Fibroblast of villous mesenchyme (primary cell): ENCODE data around the gene SURF4. TPM values are rescaled to one million over a fixed set of nuclear protein-coding genes. Genes with fewer than 3 reads are reported as not detected.
"Not testable (repeated sequence)": the region's sequence is repeated elsewhere in the genome, so short reads cannot be mapped to it uniquely, and the experiment has no call there.

ENCODE experiments used
- DNase-seq: peaks from one replicate; pipeline ENCODE4 v3.0.0-alpha.2; 2010; ENCODE audit warnings: low read depth
- H3K4me3 ChIP-seq: 2 replicates; pipeline ENCODE4 v1.5.1; 2011; ENCODE audit warnings: low read depth, mild to moderate bottlenecking, low read length
- total RNA-seq: library from RNA; depleted of rRNA; stranded (reverse); fragments of >200 nt; gene quantifications from 2 replicates; pipeline ENCODE4 v1.2.3, GENCODE V29; 2012
- TF ChIP-seq, protein P1 (sequence below): IDR thresholded peaks from 2 replicates; pipeline ENCODE4 v1.5.1; 2012; ENCODE audit warnings: low read depth, mild to moderate bottlenecking, low read length; ENCODE audit not compliant: insufficient read depth

SURF4 gene
- total RNA-seq, 1 donor, result 513 TPM

DNA sequence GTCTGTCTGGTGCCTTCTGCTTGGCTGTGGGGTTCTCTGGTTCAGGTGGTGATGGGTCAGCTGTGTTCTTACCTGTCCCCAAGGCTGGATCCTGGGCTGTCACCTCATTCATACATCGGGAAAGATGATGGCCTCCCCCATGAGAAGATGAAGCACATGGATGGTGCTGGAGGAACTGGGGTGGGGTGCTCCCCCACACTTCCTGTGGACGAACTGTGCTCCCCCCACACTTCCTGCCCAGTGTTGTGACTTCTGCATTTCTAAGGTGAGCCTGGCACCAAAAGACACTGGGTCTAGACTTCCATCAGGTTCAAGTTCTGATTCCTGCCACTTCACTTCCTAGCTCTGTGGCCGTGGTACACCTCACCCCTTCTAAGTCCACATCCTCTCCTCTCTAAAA lies 35.6 kb downstream of the SURF4 start:
- no peak for DNase-seq
- TF ChIP-seq, protein P1, sequence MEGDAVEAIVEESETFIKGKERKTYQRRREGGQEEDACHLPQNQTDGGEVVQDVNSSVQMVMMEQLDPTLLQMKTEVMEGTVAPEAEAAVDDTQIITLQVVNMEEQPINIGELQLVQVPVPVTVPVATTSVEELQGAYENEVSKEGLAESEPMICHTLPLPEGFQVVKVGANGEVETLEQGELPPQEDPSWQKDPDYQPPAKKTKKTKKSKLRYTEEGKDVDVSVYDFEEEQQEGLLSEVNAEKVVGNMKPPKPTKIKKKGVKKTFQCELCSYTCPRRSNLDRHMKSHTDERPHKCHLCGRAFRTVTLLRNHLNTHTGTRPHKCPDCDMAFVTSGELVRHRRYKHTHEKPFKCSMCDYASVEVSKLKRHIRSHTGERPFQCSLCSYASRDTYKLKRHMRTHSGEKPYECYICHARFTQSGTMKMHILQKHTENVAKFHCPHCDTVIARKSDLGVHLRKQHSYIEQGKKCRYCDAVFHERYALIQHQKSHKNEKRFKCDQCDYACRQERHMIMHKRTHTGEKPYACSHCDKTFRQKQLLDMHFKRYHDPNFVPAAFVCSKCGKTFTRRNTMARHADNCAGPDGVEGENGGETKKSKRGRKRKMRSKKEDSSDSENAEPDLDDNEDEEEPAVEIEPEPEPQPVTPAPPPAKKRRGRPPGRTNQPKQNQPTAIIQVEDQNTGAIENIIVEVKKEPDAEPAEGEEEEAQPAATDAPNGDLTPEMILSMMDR, result no peak
- no peak overlapping the region for H3K4me3 ChIP-seq

DNA sequence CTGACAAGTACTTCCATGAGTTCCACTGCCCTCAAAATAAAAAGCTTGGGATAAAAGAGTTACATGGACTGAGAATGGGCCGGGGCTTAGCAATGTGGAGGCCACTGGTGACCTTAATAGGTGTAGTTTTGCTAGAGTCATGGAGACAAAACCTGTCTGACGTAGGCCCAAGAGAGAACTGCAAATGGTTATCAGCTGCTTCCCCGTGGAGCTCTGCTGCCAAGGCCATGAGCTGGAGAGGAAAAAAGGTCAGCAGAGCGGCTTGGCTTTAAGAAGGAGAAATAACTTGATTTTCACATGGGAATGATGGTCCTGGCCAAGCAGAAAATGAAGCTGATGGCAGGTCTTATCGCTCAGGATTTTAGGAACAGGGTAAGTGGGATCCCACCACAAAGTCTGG lies 36.2 kb downstream of the SURF4 start:
- DNase-seq, result no peak
- no peak overlapping the region for H3K4me3 ChIP-seq
- TF ChIP-seq, protein P1, result no peak

DNA sequence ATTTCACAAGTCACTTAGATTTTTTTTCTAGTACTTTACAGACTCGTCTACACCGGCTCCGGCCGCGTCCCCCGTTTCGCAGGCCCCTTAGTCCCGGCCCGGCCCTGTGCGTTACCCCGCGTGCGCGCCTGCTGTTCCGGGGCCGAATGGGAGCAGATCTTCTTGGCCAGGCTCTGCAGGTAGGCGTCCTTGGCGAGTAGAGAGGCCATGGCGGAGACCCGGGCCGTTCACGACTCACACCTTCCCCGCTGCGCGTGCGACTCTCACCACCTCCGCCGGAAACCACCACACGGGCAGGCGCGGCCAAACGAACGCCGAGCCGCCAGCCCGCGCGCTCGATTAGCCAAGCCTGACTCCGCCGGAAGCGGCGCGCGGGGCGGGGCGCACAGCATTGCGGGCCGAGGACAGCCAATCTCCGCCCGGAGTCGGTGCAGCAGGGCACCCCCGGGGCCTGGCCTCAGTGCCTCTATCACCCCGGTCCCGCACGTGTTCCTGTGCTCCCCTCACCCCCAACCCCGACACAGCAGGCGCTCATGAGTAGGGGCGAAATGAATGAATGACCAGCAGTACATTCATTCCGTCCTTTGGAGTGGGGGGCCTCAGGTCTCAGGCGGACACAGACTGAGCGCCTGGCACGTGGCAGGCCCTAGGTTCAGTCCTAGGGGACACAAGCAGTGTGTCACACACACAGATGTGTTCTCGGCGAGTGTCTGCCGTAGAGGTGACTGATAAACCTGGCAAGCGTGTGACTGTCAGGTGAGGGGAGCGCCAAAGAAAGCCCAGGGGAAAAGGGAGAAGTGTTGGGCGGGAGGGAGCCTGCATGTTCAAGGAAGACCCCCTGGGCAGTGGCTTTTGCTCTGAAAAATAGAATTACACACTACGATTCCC lies 39.7 kb downstream of the SURF4 start, which contains the start of gene SURF6:
Gene SURF6, minus strand, starts transcription at position 265 of the 888 bp plus-strand sequence. Its CDS starts 56 bp downstream, at position 209.
- peak; percentile 85 for DNase-seq
- TF ChIP-seq, protein P1, result no peak
- H3K4me3 ChIP-seq, result peak within 1 kb of the TSS; percentile 89

DNA sequence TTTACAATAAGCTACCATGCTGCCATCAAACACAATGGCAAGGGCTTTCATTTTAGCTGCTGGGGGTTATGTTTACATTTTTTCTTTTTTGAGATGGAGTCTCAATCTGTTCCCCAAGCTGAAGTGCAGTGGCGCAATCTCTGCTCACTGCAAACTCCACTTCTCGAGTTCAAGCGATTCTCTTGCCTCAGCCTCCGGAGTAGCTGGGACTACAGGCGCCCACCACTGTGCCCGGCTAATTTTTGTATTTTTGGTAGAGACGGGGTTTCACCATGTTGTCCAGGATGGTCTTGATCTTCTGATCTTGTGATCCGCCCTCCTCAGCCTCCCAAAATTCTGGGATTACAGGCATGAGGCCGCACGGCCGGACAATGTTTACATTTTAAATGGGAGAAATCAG lies 41.0 kb downstream of the SURF4 start:
- H3K4me3 ChIP-seq, result peak overlapping the region; percentile 89
- not testable (repeated sequence) for DNase-seq

DNA sequence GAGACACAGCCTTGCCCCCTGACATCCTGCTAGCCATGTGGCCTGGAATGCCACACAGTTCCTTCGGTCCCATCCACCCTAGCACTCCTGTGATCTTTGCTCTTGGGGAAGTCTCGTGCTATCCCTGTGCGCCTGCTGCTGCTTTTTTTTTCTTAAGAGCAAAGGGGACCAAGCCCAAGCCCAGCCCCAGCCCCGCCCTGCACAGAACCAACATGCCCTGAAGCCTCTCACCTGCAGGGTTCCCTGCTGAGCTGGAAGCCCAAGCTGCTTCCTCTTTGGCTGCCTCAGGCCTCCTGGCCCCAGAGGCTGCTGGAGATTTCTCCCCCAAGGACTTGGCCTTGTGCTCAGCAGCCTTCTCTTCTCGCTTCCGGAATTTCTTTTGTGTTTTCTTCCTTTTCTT lies 41.7 kb downstream of the SURF4 start:
- TF ChIP-seq, protein P1, result no peak
- no peak overlapping the region for H3K4me3 ChIP-seq
- no peak for DNase-seq

DNA sequence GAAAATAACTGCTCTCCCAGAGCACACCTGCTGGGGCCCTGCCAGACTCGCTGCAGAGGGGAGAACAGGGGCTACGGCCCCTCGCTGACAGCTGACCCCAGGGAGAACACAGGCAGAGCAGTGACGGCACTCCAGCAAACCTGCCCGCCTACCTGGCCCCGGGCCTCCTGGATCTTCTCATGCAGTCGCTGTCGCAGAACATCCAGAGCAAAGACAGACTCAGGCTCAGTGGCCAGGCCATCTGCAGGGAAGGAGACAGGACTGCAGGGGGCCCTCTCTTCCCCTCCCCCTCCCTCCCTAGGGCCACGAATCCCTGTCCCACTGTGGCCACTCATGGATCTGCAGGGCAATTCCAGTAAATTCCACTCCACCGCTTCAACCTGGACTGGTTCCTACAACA lies 42.3 kb downstream of the SURF4 start:
- TF ChIP-seq, protein P1, result no peak
- H3K4me3 ChIP-seq, result no peak overlapping the region
- no peak for DNase-seq

DNA sequence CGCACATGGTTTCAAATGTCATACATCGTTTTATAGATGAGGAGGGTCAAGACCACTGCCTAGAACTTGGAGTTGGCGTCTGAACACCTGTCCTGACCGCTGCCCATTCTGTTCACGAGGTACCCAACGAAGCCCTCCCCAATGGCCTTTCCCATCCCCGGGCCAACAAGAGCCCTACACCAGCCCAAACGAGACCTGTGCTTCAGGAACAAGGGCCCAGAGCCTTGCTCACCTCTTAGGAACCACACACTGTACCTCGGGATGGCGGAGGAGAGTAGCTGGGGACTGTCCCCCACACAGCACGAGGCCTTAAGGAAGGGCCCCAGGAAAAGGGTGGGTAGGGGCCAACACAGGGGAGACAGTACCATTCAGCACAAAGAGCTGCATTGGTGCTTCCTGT lies 42.8 kb downstream of the SURF4 start:
- H3K4me3 ChIP-seq, result no peak overlapping the region
- DNase-seq, result no peak
- TF ChIP-seq, protein P1, result no peak
